ENCODE measurements around the gene CWC27. TPM values are rescaled to one million over a fixed set of nuclear protein-coding genes. Genes with fewer than 3 reads are reported as not detected.

CWC27 gene
- total RNA-seq = 10.3 TPM in 2 replicates

GRCh38 chr5:64768358-64769312 lies at the start of gene CWC27, which contains the start of gene SREK1IP1:
Gene CWC27, plus strand, starts transcription at chr5:64768930. Its CDS starts 217 bp downstream, at chr5:64769147.
Gene SREK1IP1, minus strand, starts transcription at chr5:64768691. Its CDS starts 174 bp downstream, at chr5:64768517.

Other genes with a start within 250 kb of the CWC27 start
- gene SHISAL2B, start 78.4 kb upstream of the CWC27 start, total RNA-seq = not detected in 2 replicates
- 4.4 and 7.0 TPM in 2 replicates for gene SREK1IP1, start 239 bp upstream of the CWC27 start, total RNA-seq